OCI-LY3 (cell line): ENCODE results near the gene CNN3.

Source experiments
- EZH2phosphoT487 ChIP-seq: fragments of 200-600 bp; shearing (Covaris generic); IDR thresholded peaks from 2 replicates; pipeline ENCODE4 v1.6.1; 2018; ENCODE audit warnings: antibody characterized with exemption, mixed run types, low read depth
- TF ChIP-seq, protein P1 (sequence below): fragments of 200-600, 300-600 bp; sonication (generic); IDR thresholded peaks from 2 replicates; pipeline ENCODE4 v1.5.1; 2014; ENCODE audit warnings: antibody characterized with exemption, low read length, low read depth

DNA sequence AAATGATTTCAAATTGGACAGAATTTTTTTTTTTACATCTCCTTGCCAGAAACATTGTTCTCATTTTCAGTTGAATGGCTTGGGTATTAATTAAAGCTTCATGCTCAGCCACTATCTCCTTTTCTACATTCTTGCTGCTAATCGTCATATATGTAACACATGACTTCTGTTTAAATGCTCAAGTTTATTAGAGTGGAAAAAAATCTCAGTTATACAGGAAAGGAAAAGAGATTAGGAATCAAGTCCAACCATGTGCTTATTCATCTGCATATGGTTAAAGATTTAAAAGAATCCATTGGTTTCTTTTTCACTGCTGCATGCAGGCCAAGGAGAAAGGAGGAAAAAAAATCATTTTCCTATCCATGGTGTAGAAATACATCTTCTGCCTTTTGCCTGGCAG, 47.3 kb upstream of the CNN3 start:
- TF ChIP-seq EZH2phosphoT487 = no peak
- TF ChIP-seq, protein P1, sequence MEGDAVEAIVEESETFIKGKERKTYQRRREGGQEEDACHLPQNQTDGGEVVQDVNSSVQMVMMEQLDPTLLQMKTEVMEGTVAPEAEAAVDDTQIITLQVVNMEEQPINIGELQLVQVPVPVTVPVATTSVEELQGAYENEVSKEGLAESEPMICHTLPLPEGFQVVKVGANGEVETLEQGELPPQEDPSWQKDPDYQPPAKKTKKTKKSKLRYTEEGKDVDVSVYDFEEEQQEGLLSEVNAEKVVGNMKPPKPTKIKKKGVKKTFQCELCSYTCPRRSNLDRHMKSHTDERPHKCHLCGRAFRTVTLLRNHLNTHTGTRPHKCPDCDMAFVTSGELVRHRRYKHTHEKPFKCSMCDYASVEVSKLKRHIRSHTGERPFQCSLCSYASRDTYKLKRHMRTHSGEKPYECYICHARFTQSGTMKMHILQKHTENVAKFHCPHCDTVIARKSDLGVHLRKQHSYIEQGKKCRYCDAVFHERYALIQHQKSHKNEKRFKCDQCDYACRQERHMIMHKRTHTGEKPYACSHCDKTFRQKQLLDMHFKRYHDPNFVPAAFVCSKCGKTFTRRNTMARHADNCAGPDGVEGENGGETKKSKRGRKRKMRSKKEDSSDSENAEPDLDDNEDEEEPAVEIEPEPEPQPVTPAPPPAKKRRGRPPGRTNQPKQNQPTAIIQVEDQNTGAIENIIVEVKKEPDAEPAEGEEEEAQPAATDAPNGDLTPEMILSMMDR = no peak
